ENCODE data around the gene HSDL2.

DNA sequence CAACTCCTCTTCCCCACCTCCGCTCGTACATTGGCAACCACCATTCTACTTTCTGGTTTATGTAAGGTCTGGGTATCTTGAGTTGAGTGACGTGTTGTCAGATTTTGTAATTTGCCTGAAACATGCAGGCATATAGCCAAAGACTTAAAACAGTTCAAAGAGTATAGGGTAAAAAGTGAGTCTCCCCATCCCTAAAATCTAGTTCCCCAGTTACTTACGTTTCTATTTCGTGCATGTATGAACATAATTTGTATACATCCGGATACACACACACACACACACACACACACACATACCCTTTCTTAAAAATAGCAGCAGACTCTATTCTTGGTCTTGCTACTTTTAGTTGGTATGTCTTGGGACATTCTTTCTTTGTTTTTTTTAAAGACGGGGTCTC lies 915 bp downstream of the HSDL2 start:
- TF ChIP-seq EZH2phosphoT487 (IDR thresholded peaks at IDR 0.05; ENCODE audit: insufficient read depth, low read depth) (no peak), EZH2 (IDR thresholded peaks at IDR 0.05; ENCODE audit: insufficient read depth, poor library complexity, severe bottlenecking) (no peak)

Data from GM23248 (cell line).